Measurements from ENCODE around the gene BRAT1.

BRAT1 gene

GRCh38 chr7:2526659-2527504 lies 28.4 kb downstream of the BRAT1 start:
- Histone ChIP-seq H3K27ac (no peak overlapping the region), H3K36me3 (replicated peaks) (peaks cover 13% of the 10 kb centered on the region), H3K27me3 (replicated peaks) (no peaks in the 10 kb centered on the region), H3K4me3 (ENCODE audit: low read depth, low read length) (no peak overlapping the region)
- no peak for TF ChIP-seq CTCF (IDR thresholded peaks at IDR 0.05; ENCODE audit: low read depth, low read length, missing control alignments)
- DNase-seq, result no peak
- in situ Hi-C loops (cut with HindIII; ENCODE audit: low pct_ligation_motif_present, low sequenced_read_pairs), result no loop called here

GRCh38 chr7:2525658-2526630 lies 29.4 kb downstream of the BRAT1 start:
- Histone ChIP-seq H3K27me3 (replicated peaks) (no peaks in the 10 kb centered on the region), H3K36me3 (replicated peaks) (peaks cover 13% of the 10 kb centered on the region), H3K27ac (no peak overlapping the region), H3K4me3 (ENCODE audit: low read depth, low read length) (no peak overlapping the region)
- no peak for TF ChIP-seq CTCF (IDR thresholded peaks at IDR 0.05; ENCODE audit: low read depth, low read length, missing control alignments)
- no peak for DNase-seq
- in situ Hi-C loops (cut with HindIII; ENCODE audit: low pct_ligation_motif_present, low sequenced_read_pairs), result no loop called here

GRCh38 chr7:2524808-2525657 lies 30.3 kb downstream of the BRAT1 start:
- H3K27ac ChIP-seq, result no peak overlapping the region
- no peak for DNase-seq

GRCh38 chr7:2523941-2524807 lies 31.1 kb downstream of the BRAT1 start:
- in situ Hi-C loops (cut with HindIII; ENCODE audit: low pct_ligation_motif_present, low sequenced_read_pairs), result no loop called here
- no peak for TF ChIP-seq CTCF (IDR thresholded peaks at IDR 0.05; ENCODE audit: low read depth, low read length, missing control alignments)

More at GRCh38 chr7:2524808-2525657, 30.3 kb downstream of the BRAT1 start:
- H3K36me3 ChIP-seq (replicated peaks), result peaks cover 13% of the 10 kb centered on the region
- no peak for TF ChIP-seq CTCF (IDR thresholded peaks at IDR 0.05; ENCODE audit: low read depth, low read length, missing control alignments)
- H3K4me3 ChIP-seq (ENCODE audit: low read depth, low read length), result no peak overlapping the region
- in situ Hi-C loops (cut with HindIII; ENCODE audit: low pct_ligation_motif_present, low sequenced_read_pairs), result no loop called here
- no peaks in the 10 kb centered on the region for H3K27me3 ChIP-seq (replicated peaks)

More at GRCh38 chr7:2523941-2524807, 31.1 kb downstream of the BRAT1 start:
- Histone ChIP-seq H3K4me3 (ENCODE audit: low read depth, low read length) (peak overlapping the region; percentile 24), H3K27ac (no peak overlapping the region), H3K36me3 (replicated peaks) (peaks cover 13% of the 10 kb centered on the region), H3K27me3 (replicated peaks) (no peaks in the 10 kb centered on the region)
- no peak for DNase-seq

All from brain microvascular endothelial cell (primary cell).